ENCODE measurements around the gene ATP6V1G2. TPM values are rescaled to one million over a fixed set of nuclear protein-coding genes. Genes with fewer than 3 reads are reported as not detected.
A peak's percentile ranks its signal among the peaks of the same experiment; 100 is the strongest.

The ATP6V1G2 gene
- total RNA-seq, 4 donors from 2014 or later, result 0.64 to 1.6 (median 1.4) TPM; not detected in 1

DNA sequence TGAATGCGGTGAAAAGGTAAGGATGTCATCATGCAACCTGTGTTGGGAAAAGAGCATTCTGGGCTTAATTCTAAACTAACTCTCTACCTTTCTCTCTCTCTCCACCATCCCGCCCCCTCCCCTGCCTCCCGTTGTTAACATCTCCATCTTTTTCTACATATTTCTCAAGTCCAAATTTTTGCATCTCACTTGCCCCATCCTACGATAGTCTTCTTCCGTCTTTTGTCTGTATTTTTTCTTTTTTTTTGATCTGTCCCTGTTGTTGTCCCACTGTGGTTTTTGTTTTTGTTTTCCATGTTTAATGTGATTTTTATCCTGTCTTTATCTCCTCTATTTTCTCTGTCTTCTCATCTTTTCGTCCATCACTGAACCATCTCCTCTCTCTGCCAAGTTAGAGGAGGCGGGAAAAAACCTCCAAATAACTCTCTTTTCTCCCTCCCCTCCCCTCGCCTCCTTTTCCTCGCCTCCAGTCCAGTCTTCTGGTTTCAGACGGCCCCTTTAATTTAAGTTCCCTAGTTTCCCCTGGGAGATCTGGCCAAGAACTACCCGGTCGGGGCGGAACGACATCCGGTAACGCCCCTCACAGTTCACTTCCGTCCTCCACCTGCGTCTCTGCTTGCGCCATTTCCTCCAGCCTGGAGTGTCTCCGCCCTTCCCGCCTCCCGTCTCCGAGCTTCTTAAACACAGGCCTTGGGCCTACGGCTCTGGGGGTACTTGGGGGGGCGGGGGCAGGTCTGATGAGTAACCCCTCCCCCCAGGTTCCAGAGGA is 734 bp upstream of the ATP6V1G2 start, which contains the start of gene NFKBIL1:
Gene NFKBIL1 (plus strand): TSS at position 651 of the 769 bp plus-strand sequence. CDS start 87 bp downstream, at position 738.
- TF ChIP-seq EP300 (IDR thresholded peaks at IDR 0.05) (no peak), POLR2AphosphoS5 (IDR thresholded peaks at IDR 0.05) (peak in 2 of 3 donors; percentile 51 to 78), POLR2A (IDR thresholded peaks at IDR 0.05) (peak in 1 of 2 donors; percentile 54)
- TF ChIP-seq, protein P1, sequence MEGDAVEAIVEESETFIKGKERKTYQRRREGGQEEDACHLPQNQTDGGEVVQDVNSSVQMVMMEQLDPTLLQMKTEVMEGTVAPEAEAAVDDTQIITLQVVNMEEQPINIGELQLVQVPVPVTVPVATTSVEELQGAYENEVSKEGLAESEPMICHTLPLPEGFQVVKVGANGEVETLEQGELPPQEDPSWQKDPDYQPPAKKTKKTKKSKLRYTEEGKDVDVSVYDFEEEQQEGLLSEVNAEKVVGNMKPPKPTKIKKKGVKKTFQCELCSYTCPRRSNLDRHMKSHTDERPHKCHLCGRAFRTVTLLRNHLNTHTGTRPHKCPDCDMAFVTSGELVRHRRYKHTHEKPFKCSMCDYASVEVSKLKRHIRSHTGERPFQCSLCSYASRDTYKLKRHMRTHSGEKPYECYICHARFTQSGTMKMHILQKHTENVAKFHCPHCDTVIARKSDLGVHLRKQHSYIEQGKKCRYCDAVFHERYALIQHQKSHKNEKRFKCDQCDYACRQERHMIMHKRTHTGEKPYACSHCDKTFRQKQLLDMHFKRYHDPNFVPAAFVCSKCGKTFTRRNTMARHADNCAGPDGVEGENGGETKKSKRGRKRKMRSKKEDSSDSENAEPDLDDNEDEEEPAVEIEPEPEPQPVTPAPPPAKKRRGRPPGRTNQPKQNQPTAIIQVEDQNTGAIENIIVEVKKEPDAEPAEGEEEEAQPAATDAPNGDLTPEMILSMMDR (IDR thresholded peaks at IDR 0.05), result no peak
- peaks cover 31% of the 10 kb centered on the region for H3K36me3 ChIP-seq
- no peaks in the 10 kb centered on the region for H3K27me3 ChIP-seq
- DNase-seq (ENCODE audit: low spot score in 2 of 2), result peak; percentile 98
- under 1% methylated on average over 25 of the region's 25 CpGs for WGBS
- H3K9me3 ChIP-seq, result no peaks in the 10 kb centered on the region
- H3K4me1 ChIP-seq, result peaks cover 33% of the 10 kb centered on the region
- H3K27ac ChIP-seq, result peak within 1 kb of the TSS; percentile 57
- peak within 1 kb of the TSS; percentile 40 for H3K4me3 ChIP-seq

DNA sequence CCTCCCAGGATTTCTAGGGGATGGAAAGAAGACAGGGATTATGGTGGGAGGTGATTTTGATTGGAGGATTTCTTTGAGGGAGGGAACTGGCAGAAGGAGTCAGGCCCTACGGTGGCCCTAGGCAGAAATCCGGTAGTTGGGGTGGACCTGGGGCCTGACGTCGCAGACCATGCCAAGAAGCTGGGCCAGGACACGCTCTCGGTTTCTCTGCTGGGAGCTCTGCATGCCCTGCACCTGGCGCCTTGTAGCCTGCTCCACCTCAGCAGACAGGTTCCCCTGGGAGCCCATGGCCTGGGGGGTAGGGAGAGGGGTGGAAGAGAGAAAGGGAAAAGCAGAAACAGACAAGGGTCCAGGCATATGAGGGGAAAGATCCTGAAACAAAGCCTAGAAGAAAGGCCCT is 1.1 kb downstream of the ATP6V1G2 start:
- no peak for DNase-seq (ENCODE audit: low spot score in 2 of 2)
- Histone ChIP-seq H3K27ac (no peak overlapping the region), H3K4me1 (peaks cover 40% of the 10 kb centered on the region), H3K36me3 (peaks cover 15% of the 10 kb centered on the region), H3K9me3 (no peaks in the 10 kb centered on the region), H3K4me3 (no peak overlapping the region), H3K27me3 (no peaks in the 10 kb centered on the region)
- WGBS, result 62% methylated on average over 7 of the region's 7 CpGs
- TF ChIP-seq POLR2A (IDR thresholded peaks at IDR 0.05), result no peak
- TF ChIP-seq, protein P1 (IDR thresholded peaks at IDR 0.05), result no peak
- TF ChIP-seq POLR2AphosphoS5 (IDR thresholded peaks at IDR 0.05), result no peak
- TF ChIP-seq EP300 (IDR thresholded peaks at IDR 0.05), result no peak

GRCh38 chr6:31544676-31545075 is 1.7 kb downstream of the ATP6V1G2 start:
- 71% methylated on average over 2 of the region's 2 CpGs for WGBS
- Histone ChIP-seq H3K4me3 (no peak overlapping the region), H3K27me3 (no peaks in the 10 kb centered on the region), H3K27ac (no peak overlapping the region), H3K4me1 (peaks cover 46% of the 10 kb centered on the region), H3K9me3 (no peaks in the 10 kb centered on the region), H3K36me3 (peaks cover 14% of the 10 kb centered on the region)
- TF ChIP-seq POLR2AphosphoS5 (IDR thresholded peaks at IDR 0.05) (no peak), EP300 (IDR thresholded peaks at IDR 0.05) (no peak)
- no peak for DNase-seq (ENCODE audit: low spot score in 2 of 2)

DNA sequence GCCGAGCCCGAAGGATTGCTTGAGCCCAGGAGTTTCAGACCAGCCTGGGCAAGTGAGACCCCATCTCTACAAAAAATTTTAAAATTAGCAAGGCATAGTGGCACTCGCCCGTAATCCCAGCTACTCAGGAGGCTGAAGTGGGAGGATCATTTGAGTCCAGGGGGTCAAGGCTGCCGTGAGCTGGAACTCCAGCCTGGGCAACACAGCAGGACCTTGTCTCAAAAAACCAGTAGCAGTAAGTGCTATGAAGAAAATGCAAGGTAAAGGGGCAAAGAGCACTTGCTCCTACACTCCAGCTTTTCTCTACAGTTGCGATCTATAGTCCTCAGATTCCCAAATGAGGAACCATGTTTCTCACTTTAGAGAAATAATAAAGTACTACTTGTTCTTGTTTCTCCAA is 2.8 kb downstream of the ATP6V1G2 start:
- Histone ChIP-seq H3K36me3 (peaks cover 15% of the 10 kb centered on the region), H3K27ac (no peak overlapping the region), H3K4me1 (peaks cover 57% of the 10 kb centered on the region), H3K9me3 (no peaks in the 10 kb centered on the region), H3K4me3 (no peak overlapping the region), H3K27me3 (no peaks in the 10 kb centered on the region)
- TF ChIP-seq, protein P1 (IDR thresholded peaks at IDR 0.05), result no peak
- TF ChIP-seq EP300 (IDR thresholded peaks at IDR 0.05) (no peak), POLR2AphosphoS5 (IDR thresholded peaks at IDR 0.05) (no peak), POLR2A (IDR thresholded peaks at IDR 0.05) (no peak)
- no peak for DNase-seq (ENCODE audit: low spot score in 2 of 2)
- WGBS, result 95% methylated on average over 6 of the region's 6 CpGs

- peak; percentile 97 for DNase-seq (ENCODE audit: low spot score in 2 of 2)
- TF ChIP-seq EP300 (IDR thresholded peaks at IDR 0.05), result no peak
- peak; percentile 78 to 89 for TF ChIP-seq POLR2A (IDR thresholded peaks at IDR 0.05)
- TF ChIP-seq POLR2AphosphoS5 (IDR thresholded peaks at IDR 0.05), result peak; percentile 75 to 99 (median 97)
- Histone ChIP-seq H3K4me3 (peak within 1 kb of the TSS; percentile 72), H3K27me3 (no peaks in the 10 kb centered on the region), H3K27ac (peak within 1 kb of the TSS; percentile 93), H3K9me3 (no peaks in the 10 kb centered on the region), H3K4me1 (peaks cover 53% of the 10 kb centered on the region), H3K36me3 (peaks cover 33% of the 10 kb centered on the region)
- WGBS, result under 1% methylated on average over 38 of the region's 43 CpGs
These were observed 4.5 kb downstream of the ATP6V1G2 start, which contains the start of gene DDX39B for GRCh38 chr6:31541658-31542521. TSS of gene DDX39B (minus strand) at chr6:31542003. CDS start at chr6:31540532, 1,471 bp downstream.

Data from suprapubic skin (tissue), 4 donors.